Smooth muscle cell (in vitro differentiated cells): Measurements from ENCODE around the gene RNF215. TPM values are rescaled to one million over a fixed set of nuclear protein-coding genes. Genes with fewer than 3 reads are reported as not detected.

Experiments used
- DNase-seq: peaks from one replicate; lab custom pipeline; 2025; ENCODE audit not compliant: unreplicated experiment; lab: John Stamatoyannopoulos, UW
- H2AFZ ChIP-seq: fragments of 200-600 bp; sonication (generic); 2 replicates; pipeline ENCODE4 v1.6.0; 2016; ENCODE audit warnings: antibody characterized with exemption, low read depth, mild to moderate bottlenecking
- H3F3A ChIP-seq: fragments of 200-600 bp; sonication (generic); 2 replicates; pipeline ENCODE4 v1.6.0; 2017; ENCODE audit warnings: antibody characterized with exemption, low read depth
- H3K27ac ChIP-seq: fragments of 200-600 bp; sonication (generic); 2 replicates; pipeline ENCODE4 v1.5.1; 2016; ENCODE audit warnings: low read depth, mild to moderate bottlenecking
- H3K27me3 ChIP-seq: fragments of 200-600 bp; sonication (generic); 2 replicates; pipeline ENCODE4 v1.6.1; 2016; ENCODE audit warnings: low read depth, mild to moderate bottlenecking
- H3K36me3 ChIP-seq: fragments of 200-600 bp; sonication (generic); 2 replicates; pipeline ENCODE4 v1.5.1; 2016; ENCODE audit warnings: low read depth
- H3K4me1 ChIP-seq: fragments of 200-600 bp; sonication (generic); 2 replicates; pipeline ENCODE4 v1.5.1; 2016; ENCODE audit warnings: low read depth
- H3K4me2 ChIP-seq: fragments of 200-600 bp; sonication (generic); 2 replicates; pipeline ENCODE4 v1.6.0; 2016; ENCODE audit warnings: mild to moderate bottlenecking
- H3K4me3 ChIP-seq: fragments of 200-600 bp; sonication (generic); 2 replicates; pipeline ENCODE4 v1.5.1; 2016; ENCODE audit warnings: mild to moderate bottlenecking
- H3K79me2 ChIP-seq: fragments of 200-600 bp; sonication (generic); 2 replicates; pipeline ENCODE4 v1.6.0; 2016; ENCODE audit warnings: low read depth, mild to moderate bottlenecking
- H3K9ac ChIP-seq: fragments of 200-600 bp; sonication (generic); 2 replicates; pipeline ENCODE4 v1.6.0; 2016; ENCODE audit warnings: low read depth
- H3K9me3 ChIP-seq: fragments of 200-600 bp; sonication (generic); replicated peaks from 2 replicates; pipeline ENCODE4 v1.5.1; 2016; ENCODE audit warnings: low read depth
- H4K20me1 ChIP-seq: fragments of 200-600 bp; sonication (generic); 2 replicates; pipeline ENCODE4 v1.6.0; 2016; ENCODE audit warnings: low read depth
- CTCF ChIP-seq: fragments of 200-600 bp; sonication (generic); IDR thresholded peaks from 2 replicates; pipeline ENCODE4 v1.5.1; 2017; ENCODE audit warnings: borderline replicate concordance, mild to moderate bottlenecking, antibody characterized with exemption; ENCODE audit not compliant: insufficient read depth, poor library complexity, severe bottlenecking
- WGBS: methylation state at CpG from one replicate; pipeline ENCODE4 v1.1.7; 2016; ENCODE audit warnings: low lambda C conversion rate; 5-methylcytosine and 5-hydroxymethylcytosine counted together
- polyA plus RNA-seq: library from polyadenylated mRNA; unstranded; fragments of >200 nt; fragmentation: Nextera tagmentation; extraction: Ambion mirVana; gene quantifications from 2 replicates; pipeline ENCODE4 v1.2.1, GENCODE V29; 2016
- total RNA-seq: library from RNA; depleted of rRNA; stranded (reverse); fragments of >200 nt; gene quantifications from 2 replicates; pipeline ENCODE4 v1.2.3, GENCODE V29; 2014

RNF215 gene
- total and polyA plus RNA-seq, 2 experiments from 2014 or later: 5.9 to 11.6 TPM

GRCh38 chr22:30422481-30423300 is 35.5 kb upstream of the RNF215 start:
- no peaks in the 10 kb centered on the region for H3K79me2 ChIP-seq
- peak overlapping the region; percentile 83 for H3K4me2 ChIP-seq
- peak overlapping the region; percentile 89 for H3K9ac ChIP-seq
- peaks cover 20% of the 10 kb centered on the region for H3F3A ChIP-seq
- 25% methylated on average over 18 of the region's 18 CpGs for WGBS
- DNase-seq: peak; percentile 61
- no peaks in the 10 kb centered on the region for H3K36me3 ChIP-seq
- H2AFZ ChIP-seq: peak overlapping the region; percentile 29
- H3K27me3 ChIP-seq: no peaks in the 10 kb centered on the region
- peak overlapping the region; percentile 98 for H3K27ac ChIP-seq
- H4K20me1 ChIP-seq: no peaks in the 10 kb centered on the region
- H3K4me3 ChIP-seq: peak overlapping the region; percentile 57
- H3K9me3 ChIP-seq: no peaks in the 10 kb centered on the region
- no peak for TF ChIP-seq CTCF
- H3K4me1 ChIP-seq: peaks cover 23% of the 10 kb centered on the region

- no peaks in the 10 kb centered on the region for H3K9me3 ChIP-seq
- peaks cover 20% of the 10 kb centered on the region for H3F3A ChIP-seq
- H3K4me2 ChIP-seq: peak overlapping the region; percentile 83
- no peak for DNase-seq
- TF ChIP-seq CTCF: no peak
- peak overlapping the region; percentile 98 for H3K27ac ChIP-seq
- no peaks in the 10 kb centered on the region for H4K20me1 ChIP-seq
- H3K27me3 ChIP-seq: no peaks in the 10 kb centered on the region
- no peaks in the 10 kb centered on the region for H3K79me2 ChIP-seq
- no peak overlapping the region for H3K4me3 ChIP-seq
- no peak overlapping the region for H2AFZ ChIP-seq
- H3K36me3 ChIP-seq: no peaks in the 10 kb centered on the region
- H3K9ac ChIP-seq: peak overlapping the region; percentile 89
- WGBS: 39% methylated on average over 8 of the region's 8 CpGs
- peaks cover 23% of the 10 kb centered on the region for H3K4me1 ChIP-seq
Observed at GRCh38 chr22:30421695-30422480, 34.7 kb upstream of the RNF215 start.

- no peak overlapping the region for H2AFZ ChIP-seq
- H4K20me1 ChIP-seq: no peaks in the 10 kb centered on the region
- 52% methylated on average over 6 of the region's 6 CpGs for WGBS
- H3K4me3 ChIP-seq: no peak overlapping the region
- TF ChIP-seq CTCF: no peak
- no peaks in the 10 kb centered on the region for H3K27me3 ChIP-seq
- H3K9me3 ChIP-seq: no peaks in the 10 kb centered on the region
- peak overlapping the region; percentile 83 for H3K4me2 ChIP-seq
- H3F3A ChIP-seq: peaks cover 20% of the 10 kb centered on the region
- peak overlapping the region; percentile 62 for H3K9ac ChIP-seq
- H3K4me1 ChIP-seq: peaks cover 23% of the 10 kb centered on the region
- H3K36me3 ChIP-seq: no peaks in the 10 kb centered on the region
- peak overlapping the region; percentile 98 for H3K27ac ChIP-seq
- no peaks in the 10 kb centered on the region for H3K79me2 ChIP-seq
- DNase-seq: no peak
Observed at GRCh38 chr22:30420347-30421125, 33.3 kb upstream of the RNF215 start.
